ENCODE data around the gene KIAA1217.

GRCh38 chr10:24346877-24347519 lies 138.1 kb downstream of the KIAA1217 start:
- no peak for TF ChIP-seq KDM1A (IDR thresholded peaks at IDR 0.05; ENCODE audit: low read depth)
- no peak for TF ChIP-seq RFX5 (IDR thresholded peaks at IDR 0.05)
- TF ChIP-seq PBX3 (IDR thresholded peaks at IDR 0.05) = no peak
- no peak for TF ChIP-seq POLR2A (IDR thresholded peaks at IDR 0.05; ENCODE audit: low read length)
- TF ChIP-seq RAD21 (conservative IDR thresholded peaks at IDR 0.05 in 1 of 2, IDR thresholded peaks at IDR 0.05 in 1 of 2) = no peak
- no peak for TF ChIP-seq RARB (CRISPR knock-in tag; IDR thresholded peaks at IDR 0.05)
- TF ChIP-seq PHF8 (IDR thresholded peaks at IDR 0.05; ENCODE audit: borderline replicate concordance, low read depth) = no peak
- TF ChIP-seq POLR2AphosphoS2 (conservative IDR thresholded peaks at IDR 0.05; ENCODE audit: low read length) = no peak
- no peak for TF ChIP-seq HDAC2 (IDR thresholded peaks at IDR 0.05)
- no peak for TF ChIP-seq CTCF (IDR thresholded peaks at IDR 0.05)
